DMS114 treated with DMSO at 0.1 percent for 48 hours (cell line): Measurements from ENCODE around the gene RNF152.
"Not testable (repeated sequence)": the region's sequence is repeated elsewhere in the genome, so short reads cannot be mapped to it uniquely, and the experiment has no call there.

Experiments used
- DNase-seq: peaks from one replicate; lab custom pipeline; 2025; ENCODE audit not compliant: unreplicated experiment; lab: John Stamatoyannopoulos, UW

The RNF152 gene

GRCh38 chr18:61822879-61823278, 69.9 kb downstream of the RNF152 start:
- DNase-seq, result no peak

GRCh38 chr18:61821748-61822147, 71.1 kb downstream of the RNF152 start:
- DNase-seq, result no peak

GRCh38 chr18:61820882-61821281, 71.9 kb downstream of the RNF152 start:
- DNase-seq, result no peak

- DNase-seq, result no peak
Observed at GRCh38 chr18:61817086-61817485, 75.7 kb downstream of the RNF152 start.

- no peak for DNase-seq
Observed at GRCh38 chr18:61815885-61816470, 76.8 kb downstream of the RNF152 start.

- no peak for DNase-seq
Observed at GRCh38 chr18:61808286-61808685, 84.5 kb downstream of the RNF152 start.

- no peak for DNase-seq
Observed at GRCh38 chr18:61803393-61803792, 89.4 kb downstream of the RNF152 start.

GRCh38 chr18:61797696-61798590, 94.9 kb downstream of the RNF152 start:
- DNase-seq, result no peak

GRCh38 chr18:61791031-61791430, 101.8 kb downstream of the RNF152 start:
- DNase-seq, result no peak

GRCh38 chr18:61787011-61787670, 105.7 kb downstream of the RNF152 start:
- DNase-seq, result not testable (repeated sequence)

- no peak for DNase-seq
Observed at GRCh38 chr18:61785588-61785987, 107.2 kb downstream of the RNF152 start.

- no peak for DNase-seq
Observed at GRCh38 chr18:61784834-61785233, 108.0 kb downstream of the RNF152 start.

- no peak for DNase-seq
Observed at GRCh38 chr18:61782545-61782944, 110.3 kb downstream of the RNF152 start.

- not testable (repeated sequence) for DNase-seq
Observed at GRCh38 chr18:61776201-61776600, 116.6 kb downstream of the RNF152 start.

- DNase-seq, result no peak
Observed at GRCh38 chr18:61774846-61775245, 118.0 kb downstream of the RNF152 start.

- no peak for DNase-seq
Observed at GRCh38 chr18:61772293-61772848, 120.4 kb downstream of the RNF152 start.

GRCh38 chr18:61771861-61772260, 120.9 kb downstream of the RNF152 start:
- no peak for DNase-seq

GRCh38 chr18:61770279-61770678, 122.5 kb downstream of the RNF152 start:
- DNase-seq, result no peak

GRCh38 chr18:61766266-61766884, 126.4 kb downstream of the RNF152 start:
- DNase-seq, result no peak

- no peak for DNase-seq
Observed at GRCh38 chr18:61765097-61765496, 127.7 kb downstream of the RNF152 start.

- DNase-seq, result no peak
Observed at GRCh38 chr18:61764381-61764780, 128.4 kb downstream of the RNF152 start.
